Skin epidermis (tissue), 12 donors: ENCODE results near the gene TSPO.
A peak's percentile ranks its signal among the peaks of the same experiment; 100 is the strongest.
"Not testable (repeated sequence)": the region's sequence is repeated elsewhere in the genome, so short reads cannot be mapped to it uniquely, and the experiment has no call there.

Source experiments
- H3K27ac ChIP-seq, 21 experiments: fragments of 200-600 bp; sonication (generic) in 11 of 21; one replicate each; pipeline ENCODE4 v1.5.0; 2020; ENCODE audit warnings: mild to moderate bottlenecking in 3 of 21, inconsistent platforms in 2 of 21, moderate library complexity in 2 of 21
- H3K4me3 ChIP-seq, 7 experiments: fragments of 200-600 bp; sonication (generic) in 2 of 7; one replicate each; pipeline ENCODE4 v1.5.0; 2020; ENCODE audit warnings: inconsistent platforms in 2 of 7, mild to moderate bottlenecking in 2 of 7, moderate library complexity in 1 of 7

The TSPO gene

GRCh38 chr22:43129426-43130425 lies 21.6 kb upstream of the TSPO start:
- Histone ChIP-seq H3K27ac (no peak overlapping the region), H3K4me3 (no peak overlapping the region)

GRCh38 chr22:43131773-43132501 lies 19.4 kb upstream of the TSPO start:
- H3K4me3 ChIP-seq, result no peak overlapping the region
- no peak overlapping the region for H3K27ac ChIP-seq

- Histone ChIP-seq H3K27ac (no peak overlapping the region), H3K4me3 (no peak overlapping the region)
These were observed 18.0 kb upstream of the TSPO start for GRCh38 chr22:43133401-43133800.

GRCh38 chr22:43134553-43134952 lies 16.8 kb upstream of the TSPO start:
- no peak overlapping the region for H3K4me3 ChIP-seq
- H3K27ac ChIP-seq, result no peak overlapping the region

GRCh38 chr22:43135565-43135964 lies 15.8 kb upstream of the TSPO start:
- no peak overlapping the region for H3K4me3 ChIP-seq

GRCh38 chr22:43136255-43136654 lies 15.1 kb upstream of the TSPO start:
- Histone ChIP-seq H3K4me3 (no peak overlapping the region), H3K27ac (peak overlapping the region in 6 of 21 experiments; percentile 5 to 28 (median 18))

More at GRCh38 chr22:43135565-43135964, 15.8 kb upstream of the TSPO start:
- H3K27ac ChIP-seq, result no peak overlapping the region

- Histone ChIP-seq H3K4me3 (no peak overlapping the region), H3K27ac (peak overlapping the region in 6 of 21 experiments; percentile 5 to 28 (median 18))
These were observed 14.6 kb upstream of the TSPO start for GRCh38 chr22:43136801-43137200.

- peak within 1 kb of the TSS in 20 of 21 experiments; percentile 45 to 94 (median 80) for H3K27ac ChIP-seq
- peak within 1 kb of the TSS; percentile 52 to 99 (median 89) for H3K4me3 ChIP-seq
These were observed 8.3 kb upstream of the TSPO start, which contains the start of gene MCAT for GRCh38 chr22:43142880-43143562. MCAT (minus strand) TSS chr22:43143398; CDS start chr22:43143348, 50 bp downstream.

- Histone ChIP-seq H3K4me3 (no peak overlapping the region), H3K27ac (peak overlapping the region in 14 of 21 experiments; percentile 14 to 66 (median 45))
These were observed 6.4 kb upstream of the TSPO start for GRCh38 chr22:43144949-43145348.

GRCh38 chr22:43145371-43145770 lies 6.0 kb upstream of the TSPO start:
- H3K4me3 ChIP-seq, result not testable (repeated sequence)
- peak overlapping the region in 11 of 21 experiments; percentile 14 to 64 (median 37) for H3K27ac ChIP-seq

- H3K4me3 ChIP-seq, H3K27ac ChIP-seq: not testable (repeated sequence)
These were observed 5.0 kb upstream of the TSPO start for GRCh38 chr22:43146332-43146731.

GRCh38 chr22:43147821-43148220 lies 3.5 kb upstream of the TSPO start:
- H3K27ac ChIP-seq, result peak overlapping the region in 3 of 21 experiments; percentile 23 to 67 (median 26)
- no peak overlapping the region for H3K4me3 ChIP-seq

GRCh38 chr22:43148581-43148980 lies 2.8 kb upstream of the TSPO start:
- Histone ChIP-seq H3K27ac (peak overlapping the region in 8 of 21 experiments; percentile 25 to 67 (median 36)), H3K4me3 (no peak overlapping the region)

- Histone ChIP-seq H3K4me3 (peak overlapping the region; percentile 64 to 98 (median 94)), H3K27ac (peak overlapping the region in 20 of 21 experiments; percentile 75 to 98 (median 94))
These were observed 590 bp upstream of the TSPO start for GRCh38 chr22:43150731-43151206.

- Histone ChIP-seq H3K4me3 (peak overlapping the region; percentile 64 to 98 (median 94)), H3K27ac (peak overlapping the region; percentile 75 to 98 (median 93))
These were observed 621 bp downstream of the TSPO start for GRCh38 chr22:43152003-43152356.

- H3K4me3 ChIP-seq, result peak overlapping the region; percentile 64 to 98 (median 94)
- H3K27ac ChIP-seq, result peak overlapping the region; percentile 75 to 98 (median 93)
These were observed 1.2 kb downstream of the TSPO start for GRCh38 chr22:43152357-43153071.

- peak overlapping the region in 6 of 21 experiments; percentile 6 to 50 (median 19) for H3K27ac ChIP-seq
- no peak overlapping the region for H3K4me3 ChIP-seq
These were observed 2.5 kb downstream of the TSPO start for GRCh38 chr22:43153899-43154298.

GRCh38 chr22:43154887-43155536 lies 3.7 kb downstream of the TSPO start:
- peak overlapping the region in 9 of 21 experiments; percentile 2 to 62 (median 31) for H3K27ac ChIP-seq
- no peak overlapping the region for H3K4me3 ChIP-seq
